Caco-2 (cell line): ENCODE results near the gene GAB2. TPM values are rescaled to one million over a fixed set of nuclear protein-coding genes. Genes with fewer than 3 reads are reported as not detected.
"Not testable (repeated sequence)": the region's sequence is repeated elsewhere in the genome, so short reads cannot be mapped to it uniquely, and the experiment has no call there.

Experiments used
- BruUV-seq: library from RNA; stranded (reverse); fragments of 400-500 nt; replicated peaks from 2 replicates; lab custom pipeline; 2021; lab: Mats Ljungman, UMichigan
- CTCF ChIA-PET: fragments of 300-600 bp; sonication (Branson Sonifier 250); formaldehyde crosslinking; loops from one replicate; lab custom pipeline; 2022; ENCODE audit warnings: antibody characterized with exemption; lab: Charles Lee
- POLR2A ChIA-PET: fragments of 300-600 bp; sonication (Branson Sonifier 250); formaldehyde crosslinking; loops from one replicate; lab custom pipeline; 2022; ENCODE audit warnings: antibody characterized with exemption; lab: Charles Lee
- DNase-seq, 2 experiments: peaks; one replicate each; pipeline versions ENCODE4 v3.0.0 to v3.0.0-alpha.2; 2020 to 2022
- H3K27me3 ChIP-seq: replicated peaks from 2 replicates; pipeline ENCODE4 v1.6.0; 2011; ENCODE audit warnings: low read length; ENCODE audit not compliant: control insufficient read depth, insufficient read depth
- H3K36me3 ChIP-seq: 2 replicates; pipeline ENCODE4 v1.5.1; 2011; ENCODE audit warnings: low read length; ENCODE audit not compliant: control insufficient read depth, insufficient read depth
- H3K4me1 ChIP-seq: fragments of 250-450 bp; sonication (Bioruptor Pico); 2 replicates; pipeline ENCODE4 v1.5.1; 2020; ENCODE audit warnings: mild to moderate bottlenecking
- H3K4me3 ChIP-seq: 2 replicates; pipeline ENCODE4 v1.5.1; 2011; ENCODE audit warnings: low read depth, mild to moderate bottlenecking, control low read depth, low read length
- H3K9me3 ChIP-seq: fragments of 250-450 bp; sonication (Bioruptor Pico); 2 replicates; pipeline ENCODE4 v1.5.1; 2020; ENCODE audit warnings: mild to moderate bottlenecking, moderate library complexity
- H3K27ac Mint-ChIP-seq: one replicate; pipeline ENCODE4 v1.8.0; 2022; ENCODE audit warnings: mixed read lengths; ENCODE audit not compliant: unreplicated experiment
- H3K27me3 Mint-ChIP-seq: one replicate; pipeline ENCODE4 v1.8.0; 2022; ENCODE audit warnings: mixed read lengths; ENCODE audit not compliant: insufficient read depth, unreplicated experiment
- H3K36me3 Mint-ChIP-seq: one replicate; pipeline ENCODE4 v1.8.0; 2022; ENCODE audit warnings: mild to moderate bottlenecking, mixed read lengths; ENCODE audit not compliant: insufficient read depth, unreplicated experiment
- H3K4me1 Mint-ChIP-seq: one replicate; pipeline ENCODE4 v1.8.0; 2022; ENCODE audit warnings: low read depth, mixed read lengths; ENCODE audit not compliant: unreplicated experiment
- H3K4me3 Mint-ChIP-seq: one replicate; pipeline ENCODE4 v1.8.0; 2022; ENCODE audit warnings: mild to moderate bottlenecking, moderate library complexity, mixed read lengths; ENCODE audit not compliant: unreplicated experiment
- H3K9me3 Mint-ChIP-seq: one replicate; pipeline ENCODE4 v1.8.0; 2022; ENCODE audit warnings: mixed read lengths; ENCODE audit not compliant: unreplicated experiment
- intact Hi-C: fragments of 100-400 bp; cut with micrococcal nuclease; formaldehyde crosslinking; loops from one replicate; pipeline ENCODE4 v1.10.0; 2022; ENCODE audit not compliant: unreplicated experiment
- total RNA-seq: library from RNA; stranded (reverse); gene quantifications from 2 replicates; pipeline ENCODE4 v1.2.3, GENCODE V29; 2022
- TF ChIP-seq, protein P1 (sequence below), 2 experiments: fragments of 200-600 bp in 1 of 2; IDR thresholded peaks; 1 replicate in 1 of 2; 2 replicates in 1 of 2; pipeline versions ENCODE4 v1.5.1 to v1.8.0; 2011 to 2022; ENCODE audit warnings: antibody characterized with exemption in 1 of 2, control low read depth in 1 of 2, inconsistent platforms in 1 of 2, low read depth in 1 of 2, low read length in 1 of 2, mild to moderate bottlenecking in 1 of 2, moderate library complexity in 1 of 2; ENCODE audit not compliant: insufficient read depth in 1 of 2, severe bottlenecking in 1 of 2, unreplicated experiment in 1 of 2

Gene GAB2
- total RNA-seq, 1 experiment from 2014 or later = 67.3 TPM

DNA sequence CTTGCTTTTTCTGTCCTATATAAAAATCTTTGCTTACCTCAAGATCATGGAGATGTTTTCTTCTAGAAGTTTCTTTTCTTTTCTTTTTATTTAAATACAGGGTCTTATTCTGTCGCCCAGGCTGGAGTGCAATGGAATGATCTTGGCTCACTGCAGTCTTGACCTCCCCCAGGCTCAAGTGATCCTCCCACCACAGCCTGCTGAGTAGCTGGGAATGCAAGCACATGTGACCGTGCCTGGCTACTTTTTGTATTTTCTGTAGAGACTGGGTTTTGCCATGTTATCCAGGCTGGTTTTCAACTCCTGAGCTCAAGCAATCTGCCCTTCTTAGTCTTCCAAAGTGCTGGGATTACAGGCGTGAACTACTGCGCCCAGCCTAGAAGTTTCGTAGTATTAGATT lies 183.6 kb downstream of the GAB2 start:
- H3K36me3 ChIP-seq = no peaks in the 10 kb centered on the region

DNA sequence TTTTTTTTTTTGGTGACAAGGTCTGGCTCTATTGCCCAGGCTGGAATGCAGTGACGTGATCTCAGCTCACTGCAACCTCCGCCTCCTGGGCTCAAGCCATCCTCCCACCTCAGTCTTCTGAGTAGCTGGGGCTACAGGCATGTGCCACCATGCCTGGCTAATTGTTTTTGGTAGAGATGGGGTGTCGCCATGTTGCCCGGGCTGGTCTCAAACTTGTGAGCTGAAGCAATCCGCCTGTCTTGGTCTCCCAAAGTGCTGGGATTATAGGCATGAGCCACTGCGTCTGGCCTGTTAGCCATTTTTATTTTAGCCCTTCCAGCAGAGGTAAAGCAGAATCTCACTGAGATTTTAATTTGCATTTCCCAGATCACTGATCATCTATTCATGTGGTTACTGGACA lies 184.6 kb downstream of the GAB2 start:
- intact Hi-C loops, DNase-seq, CTCF ChIA-PET, POLR2A ChIA-PET, H3K27me3 ChIP-seq, H3K27me3 Mint-ChIP-seq, H3K4me1 Mint-ChIP-seq, H3K4me3 ChIP-seq, H3K9me3 ChIP-seq, H3K4me3 Mint-ChIP-seq, H3K36me3 ChIP-seq, H3K27ac Mint-ChIP-seq, H3K4me1 ChIP-seq, BruUV-seq: not testable (repeated sequence)
- H3K9me3 Mint-ChIP-seq = peaks cover 11% of the 10 kb centered on the region
- H3K36me3 Mint-ChIP-seq = peaks cover 21% of the 10 kb centered on the region

More for the DNA sequence above, 183.6 kb downstream of the GAB2 start:
- H3K4me1 ChIP-seq = no peaks in the 10 kb centered on the region
- BruUV-seq = no TSS peak
- no peak overlapping the region for H3K4me3 Mint-ChIP-seq
- H3K27me3 Mint-ChIP-seq = no peaks in the 10 kb centered on the region
- no peak overlapping the region for H3K4me3 ChIP-seq
- no peak overlapping the region for H3K27ac Mint-ChIP-seq
- no peaks in the 10 kb centered on the region for H3K9me3 ChIP-seq
- no peaks in the 10 kb centered on the region for H3K4me1 Mint-ChIP-seq
- TF ChIP-seq, protein P1, sequence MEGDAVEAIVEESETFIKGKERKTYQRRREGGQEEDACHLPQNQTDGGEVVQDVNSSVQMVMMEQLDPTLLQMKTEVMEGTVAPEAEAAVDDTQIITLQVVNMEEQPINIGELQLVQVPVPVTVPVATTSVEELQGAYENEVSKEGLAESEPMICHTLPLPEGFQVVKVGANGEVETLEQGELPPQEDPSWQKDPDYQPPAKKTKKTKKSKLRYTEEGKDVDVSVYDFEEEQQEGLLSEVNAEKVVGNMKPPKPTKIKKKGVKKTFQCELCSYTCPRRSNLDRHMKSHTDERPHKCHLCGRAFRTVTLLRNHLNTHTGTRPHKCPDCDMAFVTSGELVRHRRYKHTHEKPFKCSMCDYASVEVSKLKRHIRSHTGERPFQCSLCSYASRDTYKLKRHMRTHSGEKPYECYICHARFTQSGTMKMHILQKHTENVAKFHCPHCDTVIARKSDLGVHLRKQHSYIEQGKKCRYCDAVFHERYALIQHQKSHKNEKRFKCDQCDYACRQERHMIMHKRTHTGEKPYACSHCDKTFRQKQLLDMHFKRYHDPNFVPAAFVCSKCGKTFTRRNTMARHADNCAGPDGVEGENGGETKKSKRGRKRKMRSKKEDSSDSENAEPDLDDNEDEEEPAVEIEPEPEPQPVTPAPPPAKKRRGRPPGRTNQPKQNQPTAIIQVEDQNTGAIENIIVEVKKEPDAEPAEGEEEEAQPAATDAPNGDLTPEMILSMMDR (IDR thresholded peaks at IDR 0.05; ENCODE audit: insufficient read depth in 1 of 2, low read depth in 1 of 2, low read length in 1 of 2, severe bottlenecking in 1 of 2, unreplicated experiment in 1 of 2) = no peak
- H3K36me3 Mint-ChIP-seq = peaks cover 27% of the 10 kb centered on the region
- ChIA-PET POLR2A (no interaction called here), CTCF (interaction anchor here (0.7 kb wide), 1 partner anchor 210 kb away, joined by 4 read pairs; no protein-coding TSS in a partner anchor)
- peaks cover 12% of the 10 kb centered on the region for H3K9me3 Mint-ChIP-seq
- no peak for DNase-seq
- H3K27me3 ChIP-seq = no peaks in the 10 kb centered on the region
- intact Hi-C loops = no loop called here

DNA sequence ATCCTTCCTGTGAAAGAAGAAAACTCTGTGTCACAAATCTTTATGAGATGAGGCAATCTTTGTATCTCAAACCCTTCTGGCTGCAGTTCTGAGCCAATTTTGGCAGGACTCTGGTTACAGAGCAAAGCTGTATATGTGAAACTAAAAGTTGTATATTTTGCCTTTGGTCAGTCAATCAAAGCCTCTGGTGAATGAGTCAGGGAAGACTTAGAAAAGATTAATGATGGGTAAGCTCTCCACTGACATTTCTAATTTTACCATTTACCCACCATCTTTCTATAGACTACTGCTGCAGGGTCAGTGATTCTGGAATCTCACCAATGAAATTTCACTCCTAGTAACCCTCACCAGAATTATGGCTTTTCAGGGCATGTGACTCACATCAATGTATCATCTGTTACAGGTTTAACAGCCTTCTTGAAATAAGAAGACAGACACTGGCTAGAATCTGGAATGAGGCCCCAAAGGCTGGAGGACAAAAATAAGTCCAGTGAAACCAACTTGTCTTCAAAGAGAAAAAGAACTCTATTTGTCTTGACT lies 185.6 kb downstream of the GAB2 start:
- no peaks in the 10 kb centered on the region for H3K36me3 ChIP-seq
- no peaks in the 10 kb centered on the region for H3K27me3 ChIP-seq
- no peak overlapping the region for H3K4me3 Mint-ChIP-seq
- H3K27ac Mint-ChIP-seq = no peak overlapping the region
- H3K9me3 Mint-ChIP-seq = peaks cover under 1% of the 10 kb centered on the region
- intact Hi-C loops = no loop called here
- no peaks in the 10 kb centered on the region for H3K27me3 Mint-ChIP-seq
- ChIA-PET CTCF (no interaction called here), POLR2A (no interaction called here)
- TF ChIP-seq, protein P1 (IDR thresholded peaks at IDR 0.05; ENCODE audit: insufficient read depth in 1 of 2, low read depth in 1 of 2, low read length in 1 of 2, severe bottlenecking in 1 of 2, unreplicated experiment in 1 of 2) = no peak
- no peak for DNase-seq
- no peaks in the 10 kb centered on the region for H3K9me3 ChIP-seq
- H3K36me3 Mint-ChIP-seq = peaks cover 16% of the 10 kb centered on the region
- no peak overlapping the region for H3K4me3 ChIP-seq
- H3K4me1 ChIP-seq = no peaks in the 10 kb centered on the region
- no peaks in the 10 kb centered on the region for H3K4me1 Mint-ChIP-seq
- BruUV-seq = no TSS peak
